OCI-LY7 (cell line): ENCODE results near the gene WDFY4. TPM values are rescaled to one million over a fixed set of nuclear protein-coding genes. Genes with fewer than 3 reads are reported as not detected.

Experiments
- BruUV-seq: library from RNA; stranded (reverse); fragments of 400-500 nt; replicated peaks from 2 replicates; lab custom pipeline; 2021; lab: Mats Ljungman, UMichigan
- CTCF ChIA-PET: fragments of 300-600 bp; sonication (Branson Sonifier 250); formaldehyde crosslinking; loops from one replicate; lab custom pipeline; 2022; ENCODE audit warnings: antibody characterized with exemption; ENCODE audit not compliant: unreplicated experiment; lab: Charles Lee
- POLR2A ChIA-PET: fragments of 300-600 bp; sonication (Branson Sonifier 250); formaldehyde crosslinking; loops from one replicate; lab custom pipeline; 2022; ENCODE audit warnings: antibody characterized with exemption; lab: Charles Lee
- DNase-seq: peaks from one replicate; pipeline ENCODE4 v3.0.0-alpha.2; 2015; ENCODE audit warnings: low spot score
- H2AFZ ChIP-seq: fragments of 200-600 bp; sonication (generic), shearing (Covaris generic); 2 replicates; pipeline ENCODE4 v1.6.1; 2014; ENCODE audit warnings: mild to moderate bottlenecking, antibody characterized with exemption, low read length, moderate library complexity
- H3K27ac ChIP-seq: fragments of 200-600 bp; sonication (generic); 2 replicates; pipeline ENCODE4 v1.5.1; 2014; ENCODE audit warnings: mixed run types, low read depth, mild to moderate bottlenecking, moderate library complexity, low read length, inconsistent platforms; ENCODE audit not compliant: poor library complexity, severe bottlenecking
- H3K36me3 ChIP-seq: fragments of 200-600 bp; sonication (generic); 2 replicates; pipeline ENCODE4 v1.6.1; 2014; ENCODE audit warnings: mild to moderate bottlenecking, antibody characterized with exemption, low read length, moderate library complexity, mixed read lengths; ENCODE audit not compliant: insufficient read depth
- H3K4me1 ChIP-seq: fragments of 200-600 bp; sonication (generic); 2 replicates; pipeline ENCODE4 v1.5.1; 2014; ENCODE audit warnings: mild to moderate bottlenecking, low read length; ENCODE audit not compliant: insufficient read depth, poor library complexity, severe bottlenecking
- H3K4me2 ChIP-seq: fragments of 200-600 bp; sonication (generic); 2 replicates; pipeline ENCODE4 v1.6.1; 2014; ENCODE audit warnings: mild to moderate bottlenecking, low read length
- H3K4me3 ChIP-seq: fragments of 200-600 bp; sonication (generic); 2 replicates; pipeline ENCODE4 v1.5.1; 2014; ENCODE audit warnings: mild to moderate bottlenecking, low read depth, low read length; ENCODE audit not compliant: poor library complexity, severe bottlenecking
- H3K79me2 ChIP-seq: fragments of 200-600 bp; sonication (generic); 2 replicates; pipeline ENCODE4 v1.6.1; 2016; ENCODE audit warnings: low read depth, mild to moderate bottlenecking, low read length, moderate library complexity, mixed read lengths; ENCODE audit not compliant: insufficient read depth
- H3K9me2 ChIP-seq: fragments of 200-600 bp; sonication (generic); 2 replicates; pipeline ENCODE4 v1.6.1; 2016; ENCODE audit warnings: mild to moderate bottlenecking, low read length, mixed read lengths; ENCODE audit not compliant: insufficient read depth
- H3K9me3 ChIP-seq: fragments of 200-600 bp; sonication (generic); 2 replicates; pipeline ENCODE4 v1.6.1; 2014; ENCODE audit warnings: mild to moderate bottlenecking, mixed run types, low read length, mixed read lengths
- H4K20me1 ChIP-seq: fragments of 200-600 bp; sonication (generic); 2 replicates; pipeline ENCODE4 v1.6.1; 2014; ENCODE audit warnings: mild to moderate bottlenecking, antibody characterized with exemption, low read length, moderate library complexity, mixed read lengths; ENCODE audit not compliant: insufficient read depth
- CTCF ChIP-seq: fragments of 200-600 bp; sonication (generic); conservative IDR thresholded peaks from 2 replicates; pipeline ENCODE4 v1.5.1; 2014; ENCODE audit warnings: mild to moderate bottlenecking, antibody characterized with exemption, low read length, moderate library complexity, mixed read lengths
- EZH2phosphoT487 ChIP-seq: fragments of 200-600 bp; sonication (generic); IDR thresholded peaks from 2 replicates; pipeline ENCODE4 v1.6.1; 2018; ENCODE audit warnings: low read depth, borderline replicate concordance, mild to moderate bottlenecking, mixed run types, antibody characterized with exemption, low read length, moderate library complexity, mixed read lengths
- intact Hi-C: fragments of 100-400 bp; cut with micrococcal nuclease; formaldehyde crosslinking; loops from one replicate; pipeline ENCODE4 v1.10.0; 2022; ENCODE audit not compliant: unreplicated experiment
- total RNA-seq, 2 experiments: library from RNA; depleted of rRNA in 1 of 2; stranded (reverse); fragments of >200 nt in 1 of 2; shearing (Covaris generic) in 1 of 2; gene quantifications; 2 replicates each; pipeline ENCODE4 v1.2.3, GENCODE V29; 2014 to 2022

The WDFY4 gene
- total RNA-seq, 2 experiments from 2014 or later = 51.5 to 85.6 TPM

DNA sequence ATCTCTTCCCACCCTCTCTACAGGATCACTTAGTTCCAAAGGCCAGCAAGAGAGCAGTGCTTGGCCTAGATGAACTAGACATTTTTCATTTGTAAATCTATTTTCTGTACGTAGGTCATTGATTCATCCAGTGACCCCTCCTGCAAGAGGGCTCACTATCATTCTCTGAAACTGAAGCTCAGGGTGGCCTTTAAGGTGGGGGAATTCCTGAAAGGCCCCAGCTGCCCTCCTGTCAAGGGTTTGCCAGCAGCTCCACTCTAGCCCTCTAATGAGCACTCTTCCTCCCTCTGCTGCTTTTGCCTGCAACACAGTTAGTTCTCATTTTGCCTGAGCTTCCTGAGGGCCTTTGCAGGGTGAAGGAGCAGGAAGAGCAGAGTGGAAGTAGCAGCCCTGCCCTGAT is 213.8 kb downstream of the WDFY4 start:
- no peaks in the 10 kb centered on the region for H3K9me2 ChIP-seq
- H3K4me1 ChIP-seq = no peaks in the 10 kb centered on the region
- no peak for DNase-seq
- ChIA-PET CTCF (no interaction called here), POLR2A (interaction anchor here (0.6 to 0.9 kb wide), 2 partner anchors 138 to 320 kb away, joined by 3 to 4 read pairs; no protein-coding TSS in a partner anchor)
- H3K4me3 ChIP-seq = no peak overlapping the region
- no peaks in the 10 kb centered on the region for H3K9me3 ChIP-seq
- TF ChIP-seq CTCF (no peak), EZH2phosphoT487 (no peak)
- no peak overlapping the region for H2AFZ ChIP-seq
- no peaks in the 10 kb centered on the region for H3K79me2 ChIP-seq
- no TSS peak for BruUV-seq
- H3K4me2 ChIP-seq = no peak overlapping the region
- no peak overlapping the region for H3K27ac ChIP-seq
- peaks cover 80% of the 10 kb centered on the region for H3K36me3 ChIP-seq
- H4K20me1 ChIP-seq = no peaks in the 10 kb centered on the region
- intact Hi-C loops = no loop called here

GRCh38 chr10:48899781-48900180 is 215.1 kb downstream of the WDFY4 start:
- Histone ChIP-seq H3K27ac (no peak overlapping the region), H3K9me3 (no peaks in the 10 kb centered on the region), H3K36me3 (peaks cover 80% of the 10 kb centered on the region), H3K79me2 (no peaks in the 10 kb centered on the region), H2AFZ (no peak overlapping the region), H3K4me2 (no peak overlapping the region), H3K4me1 (no peaks in the 10 kb centered on the region), H4K20me1 (no peaks in the 10 kb centered on the region), H3K9me2 (no peaks in the 10 kb centered on the region), H3K4me3 (no peak overlapping the region)
- DNase-seq = no peak
- intact Hi-C loops = no loop called here
- ChIA-PET POLR2A (interaction anchor here (0.7 kb wide), 2 partner anchors 38 to 169 kb away, joined by 3 read pairs; no protein-coding TSS in a partner anchor), CTCF (no interaction called here)
- BruUV-seq = no TSS peak
- TF ChIP-seq CTCF = no peak
- no peak for TF ChIP-seq EZH2phosphoT487

DNA sequence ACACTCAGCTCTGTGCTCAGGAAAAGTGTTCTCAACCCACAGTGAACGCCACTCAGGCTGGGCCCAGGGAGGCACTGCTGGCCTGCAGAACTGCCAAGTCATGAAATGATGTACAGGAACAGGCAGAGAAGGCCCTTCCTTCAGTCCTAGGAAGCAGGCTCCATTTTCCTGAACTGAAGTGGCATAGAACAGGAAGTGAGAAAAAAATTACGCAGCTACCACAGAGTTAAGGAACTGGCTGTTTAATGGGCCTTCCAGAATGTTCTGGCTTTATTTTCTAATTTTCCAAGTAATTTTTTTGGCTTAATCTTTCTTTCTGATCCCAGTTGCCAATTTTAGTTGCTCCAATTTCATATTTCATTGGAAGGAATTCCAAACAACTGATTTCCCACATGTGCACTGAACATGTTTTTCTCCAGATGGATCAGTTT is 215.7 kb downstream of the WDFY4 start:
- no peak for DNase-seq
- Histone ChIP-seq H2AFZ (no peak overlapping the region), H3K4me1 (no peaks in the 10 kb centered on the region), H3K27ac (no peak overlapping the region), H4K20me1 (no peaks in the 10 kb centered on the region), H3K79me2 (no peaks in the 10 kb centered on the region), H3K4me2 (no peak overlapping the region), H3K9me2 (no peaks in the 10 kb centered on the region), H3K9me3 (no peaks in the 10 kb centered on the region), H3K36me3 (peaks cover 76% of the 10 kb centered on the region), H3K4me3 (no peak overlapping the region)
- intact Hi-C loops = no loop called here
- no TSS peak for BruUV-seq
- TF ChIP-seq EZH2phosphoT487 (no peak), CTCF (no peak)
- ChIA-PET POLR2A (no interaction called here), CTCF (no interaction called here)
